ENCODE results near the gene GALNTL6. TPM values are rescaled to one million over a fixed set of nuclear protein-coding genes. Genes with fewer than 3 reads are reported as not detected.

Gene GALNTL6
- total RNA-seq, 2 donors from 2014 or later: 0.92 to 3.8 TPM

DNA sequence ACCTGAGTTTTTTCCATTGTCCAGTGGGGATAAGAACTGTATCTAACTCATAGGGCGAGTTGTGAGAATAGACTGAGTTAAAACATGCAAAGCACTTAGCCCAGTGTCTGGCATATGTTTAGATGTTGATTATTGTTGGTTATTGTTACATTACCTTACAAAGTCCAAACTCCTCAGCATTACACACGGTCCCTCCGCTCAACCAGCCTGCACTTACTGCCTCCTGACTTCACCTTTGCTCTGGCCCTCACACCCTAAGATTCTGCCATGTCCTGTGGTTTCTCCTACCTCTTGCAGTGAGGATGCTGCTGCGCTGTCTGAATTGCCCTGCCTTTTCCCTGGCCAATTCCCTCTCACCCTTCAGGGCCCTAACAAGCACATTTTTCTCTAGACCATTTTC lies 1053.2 kb downstream of the GALNTL6 start:
- H3K9me3 ChIP-seq: no peaks in the 10 kb centered on the region
- TF ChIP-seq, protein P1, sequence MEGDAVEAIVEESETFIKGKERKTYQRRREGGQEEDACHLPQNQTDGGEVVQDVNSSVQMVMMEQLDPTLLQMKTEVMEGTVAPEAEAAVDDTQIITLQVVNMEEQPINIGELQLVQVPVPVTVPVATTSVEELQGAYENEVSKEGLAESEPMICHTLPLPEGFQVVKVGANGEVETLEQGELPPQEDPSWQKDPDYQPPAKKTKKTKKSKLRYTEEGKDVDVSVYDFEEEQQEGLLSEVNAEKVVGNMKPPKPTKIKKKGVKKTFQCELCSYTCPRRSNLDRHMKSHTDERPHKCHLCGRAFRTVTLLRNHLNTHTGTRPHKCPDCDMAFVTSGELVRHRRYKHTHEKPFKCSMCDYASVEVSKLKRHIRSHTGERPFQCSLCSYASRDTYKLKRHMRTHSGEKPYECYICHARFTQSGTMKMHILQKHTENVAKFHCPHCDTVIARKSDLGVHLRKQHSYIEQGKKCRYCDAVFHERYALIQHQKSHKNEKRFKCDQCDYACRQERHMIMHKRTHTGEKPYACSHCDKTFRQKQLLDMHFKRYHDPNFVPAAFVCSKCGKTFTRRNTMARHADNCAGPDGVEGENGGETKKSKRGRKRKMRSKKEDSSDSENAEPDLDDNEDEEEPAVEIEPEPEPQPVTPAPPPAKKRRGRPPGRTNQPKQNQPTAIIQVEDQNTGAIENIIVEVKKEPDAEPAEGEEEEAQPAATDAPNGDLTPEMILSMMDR (IDR thresholded peaks at IDR 0.05): no peak
- no peak for ATAC-seq (ENCODE audit: insufficient number of reproducible peaks, low FRiP score, low read depth)
- no peaks in the 10 kb centered on the region for H3K4me1 ChIP-seq (ENCODE audit: control insufficient read depth in 1 of 2, low read depth in 2 of 2)
- H3K27ac ChIP-seq: no peak overlapping the region
- no peaks in the 10 kb centered on the region for H3K27me3 ChIP-seq (replicated peaks; ENCODE audit: insufficient read depth)
- no peak for DNase-seq (ENCODE audit: low spot score)
- H3K4me3 ChIP-seq: no peak overlapping the region
- no peaks in the 10 kb centered on the region for H3K36me3 ChIP-seq

DNA sequence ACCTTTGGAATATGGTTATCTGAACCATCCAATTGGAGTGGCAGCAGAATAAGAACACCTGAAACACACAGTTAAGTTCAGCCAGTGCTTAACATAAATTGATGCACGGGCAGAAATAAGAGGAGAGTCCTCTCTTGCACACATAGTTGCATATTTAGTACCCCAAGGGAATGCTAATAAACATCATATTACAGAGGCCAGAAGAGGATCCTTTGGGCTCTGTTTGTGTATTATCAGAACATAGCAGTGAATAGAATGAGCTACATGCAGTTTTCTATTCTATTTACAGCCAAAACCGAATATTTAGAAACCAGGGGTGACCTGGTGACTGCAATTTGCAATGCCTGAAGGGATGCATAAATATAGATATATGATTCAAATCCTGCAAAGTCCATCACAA lies 1054.6 kb downstream of the GALNTL6 start:
- Histone ChIP-seq H3K27ac (no peak overlapping the region), H3K4me1 (ENCODE audit: control insufficient read depth in 1 of 2, low read depth in 2 of 2) (no peaks in the 10 kb centered on the region), H3K36me3 (no peaks in the 10 kb centered on the region), H3K27me3 (replicated peaks; ENCODE audit: insufficient read depth) (no peaks in the 10 kb centered on the region), H3K9me3 (no peaks in the 10 kb centered on the region), H3K4me3 (no peak overlapping the region)
- no peak for ATAC-seq (ENCODE audit: insufficient number of reproducible peaks, low FRiP score, low read depth)
- TF ChIP-seq, protein P1 (IDR thresholded peaks at IDR 0.05): no peak
- DNase-seq (ENCODE audit: low spot score): no peak

DNA sequence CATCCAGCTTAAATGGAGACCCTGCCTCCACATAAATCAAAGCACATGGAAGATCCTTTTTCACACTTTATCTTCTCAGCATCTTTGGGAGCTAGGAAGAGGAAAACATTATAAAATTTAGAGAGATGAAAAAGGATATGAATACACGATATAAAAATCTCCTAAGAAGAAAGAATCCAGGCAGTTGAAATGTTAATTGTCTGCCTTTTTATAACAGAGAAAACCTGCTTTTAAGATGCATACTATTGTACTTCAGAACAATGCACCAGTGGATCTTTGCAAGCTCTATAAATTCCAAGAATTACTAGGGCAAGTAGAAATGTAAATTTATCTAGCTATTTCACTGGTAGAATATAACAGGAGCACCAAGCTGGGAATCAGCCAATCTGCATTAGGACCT lies 1055.1 kb downstream of the GALNTL6 start:
- Histone ChIP-seq H3K4me3 (no peak overlapping the region), H3K27ac (no peak overlapping the region), H3K36me3 (no peaks in the 10 kb centered on the region), H3K9me3 (no peaks in the 10 kb centered on the region), H3K4me1 (ENCODE audit: control insufficient read depth in 1 of 2, low read depth in 2 of 2) (no peaks in the 10 kb centered on the region), H3K27me3 (replicated peaks; ENCODE audit: insufficient read depth) (no peaks in the 10 kb centered on the region)
- TF ChIP-seq, protein P1 (IDR thresholded peaks at IDR 0.05): no peak
- ATAC-seq (ENCODE audit: insufficient number of reproducible peaks, low FRiP score, low read depth) (no peak), DNase-seq (ENCODE audit: low spot score) (no peak)

DNA sequence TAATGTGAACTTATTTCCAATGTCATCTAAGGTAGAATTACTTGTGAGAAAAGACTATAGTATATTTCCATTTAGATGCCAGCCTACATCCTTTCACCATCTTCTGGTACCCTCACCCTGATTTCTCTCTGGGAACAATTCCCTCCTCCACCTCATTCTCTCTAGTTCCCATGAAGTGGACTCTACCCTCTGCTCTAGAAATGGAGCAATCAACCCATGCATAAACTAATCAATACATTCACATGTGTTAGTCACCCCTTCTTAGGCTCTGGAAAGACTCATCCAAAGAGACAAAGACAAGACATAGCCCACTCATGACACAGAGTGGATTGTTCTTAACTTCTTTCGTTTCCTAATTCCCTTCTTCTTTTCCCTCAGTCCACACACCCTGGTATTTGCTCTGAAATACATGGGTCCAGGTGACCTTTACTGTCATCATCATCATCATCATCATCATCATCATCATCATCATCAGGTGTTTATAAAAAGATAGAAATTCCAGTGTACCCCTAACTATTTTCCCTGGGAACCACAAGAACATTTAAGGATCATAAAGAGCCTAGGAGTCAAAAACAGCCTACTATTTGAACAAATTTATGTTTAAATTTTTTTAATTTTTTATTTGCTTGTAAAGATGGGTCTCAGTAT lies 1056.5 kb downstream of the GALNTL6 start:
- DNase-seq (ENCODE audit: low spot score) (no peak), ATAC-seq (ENCODE audit: insufficient number of reproducible peaks, low FRiP score, low read depth) (no peak)
- Histone ChIP-seq H3K4me3 (no peak overlapping the region), H3K4me1 (ENCODE audit: control insufficient read depth in 1 of 2, low read depth in 2 of 2) (no peaks in the 10 kb centered on the region), H3K27ac (no peak overlapping the region), H3K9me3 (no peaks in the 10 kb centered on the region), H3K36me3 (no peaks in the 10 kb centered on the region), H3K27me3 (replicated peaks; ENCODE audit: insufficient read depth) (no peaks in the 10 kb centered on the region)
- TF ChIP-seq, protein P1 (IDR thresholded peaks at IDR 0.05): no peak

DNA sequence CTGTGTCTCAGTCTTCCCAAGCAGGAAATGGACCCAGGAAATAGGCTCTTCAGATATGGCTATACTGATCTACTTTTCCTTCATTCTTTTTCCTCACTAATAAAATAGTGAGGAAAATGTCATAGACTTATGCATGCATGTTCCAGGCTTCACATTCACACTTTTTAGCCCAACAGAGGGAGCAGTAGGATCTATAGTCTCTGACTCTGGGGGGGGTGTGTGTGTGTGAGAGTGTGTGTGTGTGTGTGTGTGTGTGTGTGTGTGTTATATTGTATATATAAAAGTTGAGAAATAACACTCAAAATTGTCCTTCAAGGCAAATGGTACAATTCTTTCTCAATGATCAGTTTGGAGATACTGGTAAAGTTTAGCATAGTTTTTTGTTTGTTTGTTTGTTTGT lies 1058.2 kb downstream of the GALNTL6 start:
- Histone ChIP-seq H3K9me3 (no peaks in the 10 kb centered on the region), H3K36me3 (no peaks in the 10 kb centered on the region), H3K27me3 (replicated peaks; ENCODE audit: insufficient read depth) (no peaks in the 10 kb centered on the region), H3K4me1 (ENCODE audit: control insufficient read depth in 1 of 2, low read depth in 2 of 2) (no peaks in the 10 kb centered on the region), H3K4me3 (no peak overlapping the region), H3K27ac (no peak overlapping the region)
- TF ChIP-seq, protein P1 (IDR thresholded peaks at IDR 0.05): no peak
- ATAC-seq (ENCODE audit: insufficient number of reproducible peaks, low FRiP score, low read depth) (no peak), DNase-seq (ENCODE audit: low spot score) (no peak)

Measured in thoracic aorta (tissue), 2 donors.